ENCODE data around the gene LRCH1.
"Not testable (repeated sequence)": the region's sequence is repeated elsewhere in the genome, so short reads cannot be mapped to it uniquely, and the experiment has no call there.

The LRCH1 gene

GRCh38 chr13:46721054-46721453, 168.1 kb downstream of the LRCH1 start:
- DNase-seq, result peak; percentile 2

- no peak for DNase-seq
Observed at GRCh38 chr13:46726347-46726746, 173.4 kb downstream of the LRCH1 start.

- DNase-seq, result no peak
Observed at GRCh38 chr13:46728777-46729176, 175.8 kb downstream of the LRCH1 start.

GRCh38 chr13:46731535-46731934, 178.6 kb downstream of the LRCH1 start:
- no peak for DNase-seq

- DNase-seq, result no peak
Observed at GRCh38 chr13:46735425-46735824, 182.5 kb downstream of the LRCH1 start.

- no peak for DNase-seq
Observed at GRCh38 chr13:46736541-46737310, 183.8 kb downstream of the LRCH1 start.

- DNase-seq, result no peak
Observed at GRCh38 chr13:46738055-46738454, 185.1 kb downstream of the LRCH1 start.

GRCh38 chr13:46738766-46739165, 185.8 kb downstream of the LRCH1 start:
- DNase-seq, result no peak

GRCh38 chr13:46739447-46740098, 186.6 kb downstream of the LRCH1 start:
- no peak for DNase-seq

- DNase-seq, result no peak
Observed at GRCh38 chr13:46743191-46743590, 190.2 kb downstream of the LRCH1 start.

- no peak for DNase-seq
Observed at GRCh38 chr13:46745062-46745461, 192.1 kb downstream of the LRCH1 start.

GRCh38 chr13:46745706-46746105, 192.7 kb downstream of the LRCH1 start:
- no peak for DNase-seq

GRCh38 chr13:46747031-46747820, 194.3 kb downstream of the LRCH1 start:
- no peak for DNase-seq

- DNase-seq, result peak; percentile 1
Observed at GRCh38 chr13:46748300-46748699, 195.3 kb downstream of the LRCH1 start.

GRCh38 chr13:46749951-46750350, 197.0 kb downstream of the LRCH1 start:
- no peak for DNase-seq

GRCh38 chr13:46751811-46752635, 199.1 kb downstream of the LRCH1 start:
- no peak for DNase-seq

GRCh38 chr13:46753137-46753536, 200.2 kb downstream of the LRCH1 start:
- DNase-seq, result no peak

- no peak for DNase-seq
Observed at GRCh38 chr13:46753917-46754316, 200.9 kb downstream of the LRCH1 start.

GRCh38 chr13:46754812-46755211, 201.8 kb downstream of the LRCH1 start:
- DNase-seq, result no peak

- DNase-seq, result not testable (repeated sequence)
Observed at GRCh38 chr13:46755508-46755907, 202.5 kb downstream of the LRCH1 start.

- no peak for DNase-seq
Observed at GRCh38 chr13:46756977-46757376, 204.0 kb downstream of the LRCH1 start.

- DNase-seq, result no peak
Observed at GRCh38 chr13:46757640-46758039, 204.7 kb downstream of the LRCH1 start.

- DNase-seq, result no peak
Observed at GRCh38 chr13:46759846-46760245, 206.9 kb downstream of the LRCH1 start.
